DMS 273 (cell line): ENCODE measurements around the gene DNALI1.

ENCODE experiments used
- DNase-seq: peaks from one replicate; lab custom pipeline; 2025; ENCODE audit not compliant: unreplicated experiment; lab: John Stamatoyannopoulos, UW

Gene DNALI1

GRCh38 chr1:37601441-37601840 is 44.7 kb downstream of the DNALI1 start:
- DNase-seq: no peak

- DNase-seq: peak; percentile 69
Observed at GRCh38 chr1:37602750-37603694, 46.3 kb downstream of the DNALI1 start.

- no peak for DNase-seq
Observed at GRCh38 chr1:37605061-37605650, 48.4 kb downstream of the DNALI1 start.

GRCh38 chr1:37605806-37606474 is 49.2 kb downstream of the DNALI1 start:
- DNase-seq: no peak

- DNase-seq: no peak
Observed at GRCh38 chr1:37606481-37607263, 49.9 kb downstream of the DNALI1 start.

- no peak for DNase-seq
Observed at GRCh38 chr1:37609002-37609401, 52.3 kb downstream of the DNALI1 start.

GRCh38 chr1:37609994-37610393 is 53.3 kb downstream of the DNALI1 start:
- DNase-seq: no peak

GRCh38 chr1:37612186-37612585 is 55.4 kb downstream of the DNALI1 start:
- peak; percentile 26 for DNase-seq

- DNase-seq: no peak
Observed at GRCh38 chr1:37614105-37614504, 57.4 kb downstream of the DNALI1 start.

- DNase-seq: peak; percentile 35
Observed at GRCh38 chr1:37616330-37616729, 59.6 kb downstream of the DNALI1 start.
